CD4-positive, alpha-beta T cell treated with Interferon alpha-2 for 1 hour (primary cell): ENCODE measurements around the gene GUCY2C.

ENCODE experiments used
- DNase-seq, 2 donors: peaks; one replicate each; pipeline ENCODE4 v3.0.0-alpha.2; 2020 to 2022

GUCY2C gene

GRCh38 chr12:14567351-14568162, 128.8 kb downstream of the GUCY2C start, which contains the start of gene PLBD1:
TSS of gene PLBD1 (minus strand) at chr12:14567883. CDS start at chr12:14567696, 187 bp downstream.
- peak; percentile 7 to 53 for DNase-seq

GRCh38 chr12:14564336-14564959, 132.0 kb downstream of the GUCY2C start:
- DNase-seq, result no peak

- DNase-seq, result no peak
Measured at GRCh38 chr12:14563046-14563445, 133.4 kb downstream of the GUCY2C start.
